ENCODE results near the gene C1orf216.

The C1orf216 gene

GRCh38 chr1:35718492-35719336, at the start of gene C1orf216:
TSS of gene C1orf216 (minus strand) at chr1:35718884. CDS start at chr1:35716321, 2,563 bp downstream.
- TF ChIP-seq MYC (IDR thresholded peaks at IDR 0.05; ENCODE audit: low read depth, low read length) (peak; percentile 85), POLR2A (IDR thresholded peaks at IDR 0.05; ENCODE audit: extremely low read depth, insufficient read length) (peak; percentile 68), MAX (IDR thresholded peaks at IDR 0.05; ENCODE audit: low read depth, low read length) (peak; percentile 89), CTCF (IDR thresholded peaks at IDR 0.05; ENCODE audit: low read depth, low read length) (no peak)
- H3K4me3 ChIP-seq (ENCODE audit: low read depth, low read length) = peak within 1 kb of the TSS; percentile 91
- peak; percentile 92 for DNase-seq (ENCODE audit: low read depth)

- TF ChIP-seq MAX (IDR thresholded peaks at IDR 0.05; ENCODE audit: low read depth, low read length) (no peak), CTCF (IDR thresholded peaks at IDR 0.05; ENCODE audit: low read depth, low read length) (no peak), POLR2A (IDR thresholded peaks at IDR 0.05; ENCODE audit: extremely low read depth, insufficient read length) (no peak), MYC (IDR thresholded peaks at IDR 0.05; ENCODE audit: low read depth, low read length) (no peak)
- no peak overlapping the region for H3K4me3 ChIP-seq (ENCODE audit: low read depth, low read length)
- DNase-seq (ENCODE audit: low read depth) = no peak
Measured at GRCh38 chr1:35764283-35764682, 45.6 kb upstream of the C1orf216 start.

- TF ChIP-seq CTCF (IDR thresholded peaks at IDR 0.05; ENCODE audit: low read depth, low read length) (no peak), POLR2A (IDR thresholded peaks at IDR 0.05; ENCODE audit: extremely low read depth, insufficient read length) (no peak), MAX (IDR thresholded peaks at IDR 0.05; ENCODE audit: low read depth, low read length) (no peak), MYC (IDR thresholded peaks at IDR 0.05; ENCODE audit: low read depth, low read length) (no peak)
- DNase-seq (ENCODE audit: low read depth) = no peak
- H3K4me3 ChIP-seq (ENCODE audit: low read depth, low read length) = no peak overlapping the region
Measured at GRCh38 chr1:35763201-35763600, 44.5 kb upstream of the C1orf216 start.

- no peak overlapping the region for H3K4me3 ChIP-seq (ENCODE audit: low read depth, low read length)
- no peak for DNase-seq (ENCODE audit: low read depth)
- TF ChIP-seq CTCF (IDR thresholded peaks at IDR 0.05; ENCODE audit: low read depth, low read length) = no peak
- no peak for TF ChIP-seq POLR2A (IDR thresholded peaks at IDR 0.05; ENCODE audit: extremely low read depth, insufficient read length)
- TF ChIP-seq MYC (IDR thresholded peaks at IDR 0.05; ENCODE audit: low read depth, low read length) = no peak
- TF ChIP-seq MAX (IDR thresholded peaks at IDR 0.05; ENCODE audit: low read depth, low read length) = no peak
Measured at GRCh38 chr1:35762141-35762540, 43.5 kb upstream of the C1orf216 start.

- H3K4me3 ChIP-seq (ENCODE audit: low read depth, low read length) = no peak overlapping the region
- DNase-seq (ENCODE audit: low read depth) = no peak
- TF ChIP-seq MAX (IDR thresholded peaks at IDR 0.05; ENCODE audit: low read depth, low read length) (no peak), POLR2A (IDR thresholded peaks at IDR 0.05; ENCODE audit: extremely low read depth, insufficient read length) (no peak), CTCF (IDR thresholded peaks at IDR 0.05; ENCODE audit: low read depth, low read length) (no peak), MYC (IDR thresholded peaks at IDR 0.05; ENCODE audit: low read depth, low read length) (no peak)
Measured at GRCh38 chr1:35756064-35756463, 37.4 kb upstream of the C1orf216 start.
